IPS-20b (cell line): ENCODE measurements around the gene PDZD2.

Source experiments
- H3K27ac ChIP-seq: one replicate; pipeline ENCODE4 v1.5.1; 2013; ENCODE audit warnings: low read length
- H3K27me3 ChIP-seq: 2 replicates; pipeline ENCODE4 v1.6.1; 2013; ENCODE audit warnings: mild to moderate bottlenecking, low read length, inconsistent platforms; ENCODE audit not compliant: insufficient read depth
- H3K36me3 ChIP-seq: 2 replicates; pipeline ENCODE4 v1.6.1; 2013; ENCODE audit warnings: low read depth, mild to moderate bottlenecking, inconsistent platforms, low read length, moderate library complexity; ENCODE audit not compliant: insufficient read depth
- H3K4me1 ChIP-seq: 2 replicates; pipeline ENCODE4 v1.6.1; 2013; ENCODE audit warnings: mild to moderate bottlenecking, control low read depth, inconsistent platforms, low read length, moderate library complexity; ENCODE audit not compliant: insufficient read depth
- H3K4me3 ChIP-seq: 2 replicates; pipeline ENCODE4 v1.5.1; 2013; ENCODE audit warnings: mild to moderate bottlenecking, low read length, inconsistent platforms
- H3K9ac ChIP-seq: 2 replicates; pipeline ENCODE4 v1.6.1; 2013; ENCODE audit warnings: low read depth, mild to moderate bottlenecking, inconsistent platforms, low read length, moderate library complexity
- H3K9me3 ChIP-seq: 2 replicates; pipeline ENCODE4 v1.6.1; 2013; ENCODE audit warnings: mild to moderate bottlenecking, low read depth, low read length, inconsistent platforms; ENCODE audit not compliant: insufficient read depth

The PDZD2 gene

GRCh38 chr5:31776976-31777651 lies 138.2 kb downstream of the PDZD2 start:
- Histone ChIP-seq H3K9ac (no peak overlapping the region), H3K27me3 (no peaks in the 10 kb centered on the region), H3K27ac (no peak overlapping the region), H3K9me3 (no peaks in the 10 kb centered on the region; the same call in 1 of the 2 replicates), H3K4me1 (no peaks in the 10 kb centered on the region), H3K36me3 (no peaks in the 10 kb centered on the region), H3K4me3 (no peak overlapping the region)

- Histone ChIP-seq H3K36me3 (no peaks in the 10 kb centered on the region), H3K9me3 (no peaks in the 10 kb centered on the region; the same call in 1 of the 2 replicates), H3K9ac (no peak overlapping the region), H3K4me1 (no peaks in the 10 kb centered on the region), H3K27ac (no peak overlapping the region), H3K27me3 (no peaks in the 10 kb centered on the region), H3K4me3 (no peak overlapping the region)
These were observed 142.8 kb downstream of the PDZD2 start for GRCh38 chr5:31781772-31782171.

DNA sequence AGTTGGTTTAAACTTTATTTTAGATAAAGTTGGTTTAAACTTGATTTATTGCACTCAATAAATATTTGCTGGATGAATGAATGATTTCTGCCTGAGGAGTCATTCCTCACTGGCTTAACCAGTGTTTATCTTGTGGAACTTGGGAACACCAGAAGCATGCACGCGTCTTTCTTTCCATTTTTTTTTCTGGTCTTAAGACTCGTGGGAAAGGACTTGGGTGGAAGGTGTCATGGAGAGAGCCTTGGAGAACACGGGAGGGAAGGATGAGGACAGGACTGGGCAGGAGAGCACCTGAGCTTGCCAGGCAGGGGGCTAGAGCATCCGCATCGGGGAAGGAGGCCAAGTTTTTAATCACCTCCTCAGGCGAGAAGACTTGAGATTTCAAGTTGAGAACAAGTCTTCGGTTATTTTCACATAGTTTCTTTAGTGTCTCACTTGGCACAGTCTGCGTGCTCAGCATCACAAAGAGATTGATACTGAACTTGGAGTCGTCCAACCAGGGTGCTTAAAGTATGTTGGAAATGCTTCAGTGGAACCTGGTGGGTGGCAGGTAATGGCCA lies 144.2 kb downstream of the PDZD2 start:
- Histone ChIP-seq H3K36me3 (no peaks in the 10 kb centered on the region), H3K9ac (no peak overlapping the region), H3K9me3 (no peaks in the 10 kb centered on the region), H3K27ac (no peak overlapping the region), H3K27me3 (no peaks in the 10 kb centered on the region), H3K4me3 (no peak overlapping the region), H3K4me1 (no peaks in the 10 kb centered on the region)

DNA sequence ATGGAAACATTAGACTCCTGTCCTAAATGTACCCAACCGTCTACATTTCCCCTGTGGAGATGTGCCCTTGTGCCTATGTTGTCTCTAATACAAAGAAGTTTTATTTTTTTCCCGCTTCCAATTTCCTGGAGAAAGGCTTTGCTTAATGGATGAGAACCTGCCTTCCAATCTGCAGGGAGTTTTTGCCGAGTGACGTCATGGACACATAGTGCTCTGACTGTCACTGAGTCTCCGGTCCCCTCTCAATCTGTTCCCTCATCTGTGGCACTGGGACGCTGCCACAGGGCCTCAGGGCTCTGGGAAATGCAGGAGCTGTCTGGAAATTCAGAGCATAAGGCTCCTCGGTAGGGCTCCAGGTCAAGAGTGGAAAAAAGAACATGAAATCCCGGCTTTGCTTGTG lies 144.8 kb downstream of the PDZD2 start:
- no peaks in the 10 kb centered on the region for H3K4me1 ChIP-seq
- no peak overlapping the region for H3K27ac ChIP-seq
- H3K9me3 ChIP-seq = no peaks in the 10 kb centered on the region
- no peaks in the 10 kb centered on the region for H3K27me3 ChIP-seq
- H3K9ac ChIP-seq = no peak overlapping the region
- no peak overlapping the region for H3K4me3 ChIP-seq
- no peaks in the 10 kb centered on the region for H3K36me3 ChIP-seq

GRCh38 chr5:31786090-31786631 lies 147.2 kb downstream of the PDZD2 start:
- no peak overlapping the region for H3K4me3 ChIP-seq
- H3K9me3 ChIP-seq = no peaks in the 10 kb centered on the region
- H3K4me1 ChIP-seq = no peaks in the 10 kb centered on the region
- no peaks in the 10 kb centered on the region for H3K27me3 ChIP-seq
- H3K36me3 ChIP-seq = no peaks in the 10 kb centered on the region
- H3K27ac ChIP-seq = no peak overlapping the region
- no peak overlapping the region for H3K9ac ChIP-seq

GRCh38 chr5:31794009-31794408 lies 155.1 kb downstream of the PDZD2 start:
- no peak overlapping the region for H3K4me3 ChIP-seq
- H3K9me3 ChIP-seq = no peaks in the 10 kb centered on the region
- H3K36me3 ChIP-seq = no peaks in the 10 kb centered on the region
- no peaks in the 10 kb centered on the region for H3K4me1 ChIP-seq
- no peak overlapping the region for H3K9ac ChIP-seq
- H3K27me3 ChIP-seq = no peaks in the 10 kb centered on the region
- no peak overlapping the region for H3K27ac ChIP-seq

- Histone ChIP-seq H3K9me3 (no peaks in the 10 kb centered on the region), H3K27ac (no peak overlapping the region), H3K27me3 (no peaks in the 10 kb centered on the region)
These were observed 159.2 kb downstream of the PDZD2 start for GRCh38 chr5:31798168-31798567.

GRCh38 chr5:31800351-31800750 lies 161.4 kb downstream of the PDZD2 start:
- no peaks in the 10 kb centered on the region for H3K27me3 ChIP-seq
- no peaks in the 10 kb centered on the region for H3K36me3 ChIP-seq
- no peak overlapping the region for H3K9ac ChIP-seq
- no peaks in the 10 kb centered on the region for H3K4me1 ChIP-seq
- no peak overlapping the region for H3K4me3 ChIP-seq
- H3K9me3 ChIP-seq = no peaks in the 10 kb centered on the region
- no peak overlapping the region for H3K27ac ChIP-seq

More at GRCh38 chr5:31798168-31798567, 159.2 kb downstream of the PDZD2 start:
- Histone ChIP-seq H3K4me3 (no peak overlapping the region), H3K9ac (no peak overlapping the region), H3K4me1 (no peaks in the 10 kb centered on the region), H3K36me3 (no peaks in the 10 kb centered on the region)

GRCh38 chr5:31805785-31806400 lies 167.0 kb downstream of the PDZD2 start:
- no peak overlapping the region for H3K27ac ChIP-seq
- no peaks in the 10 kb centered on the region for H3K36me3 ChIP-seq
- no peaks in the 10 kb centered on the region for H3K4me1 ChIP-seq
- H3K27me3 ChIP-seq = no peaks in the 10 kb centered on the region
- H3K4me3 ChIP-seq = no peak overlapping the region
- no peaks in the 10 kb centered on the region for H3K9me3 ChIP-seq
- H3K9ac ChIP-seq = no peak overlapping the region

DNA sequence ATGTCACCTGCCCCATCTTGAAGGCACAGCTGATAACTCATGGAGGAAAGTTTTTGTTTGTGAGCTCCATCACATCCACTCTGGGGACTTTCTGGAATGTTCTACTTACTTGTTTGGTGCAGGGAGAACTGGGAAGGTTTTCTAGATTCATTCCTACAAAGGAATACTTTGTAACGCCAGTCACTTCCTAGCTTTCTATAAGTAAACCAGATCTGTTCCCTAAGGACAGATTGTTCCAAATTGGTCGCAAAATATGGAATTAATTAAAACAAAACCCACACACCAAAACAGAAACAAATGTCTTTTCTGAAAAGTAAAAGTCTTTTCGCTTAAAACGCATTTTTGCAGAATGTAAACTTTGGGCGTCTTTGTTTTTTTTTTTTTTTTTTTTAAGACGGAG lies 167.6 kb downstream of the PDZD2 start:
- Histone ChIP-seq H3K4me3 (no peak overlapping the region), H3K9ac (no peak overlapping the region), H3K9me3 (no peaks in the 10 kb centered on the region), H3K36me3 (no peaks in the 10 kb centered on the region), H3K4me1 (no peaks in the 10 kb centered on the region), H3K27me3 (no peaks in the 10 kb centered on the region), H3K27ac (no peak overlapping the region)

GRCh38 chr5:31807789-31808540 lies 169.0 kb downstream of the PDZD2 start:
- Histone ChIP-seq H3K36me3 (no peaks in the 10 kb centered on the region), H3K9ac (no peak overlapping the region), H3K4me3 (no peak overlapping the region), H3K4me1 (no peaks in the 10 kb centered on the region), H3K27ac (no peak overlapping the region), H3K27me3 (no peaks in the 10 kb centered on the region), H3K9me3 (no peaks in the 10 kb centered on the region)
